Activated CD8-positive, alpha-beta T cell treated with anti-CD3 and anti-CD28 coated beads for 36 hours (primary cell): ENCODE results near the gene EIF2B1. TPM values are rescaled to one million over a fixed set of nuclear protein-coding genes. Genes with fewer than 3 reads are reported as not detected.

ENCODE experiments used
- ATAC-seq: fragments of 200-7000 bp; cut with Tn5 transposase; one replicate; pipeline ENCODE4 v1.10.0; 2021; ENCODE audit warnings: mild to moderate bottlenecking, moderate library complexity
- CTCF ChIA-PET: fragments of 350-600 bp; sonication (Branson Sonifier 250); formaldehyde crosslinking; loops from one replicate; lab custom pipeline; 2021; ENCODE audit warnings: antibody characterized with exemption; lab: Charles Lee
- POLR2A ChIA-PET: fragments of 350-600 bp; sonication (Branson Sonifier 250); formaldehyde crosslinking; loops from one replicate; lab custom pipeline; 2021; ENCODE audit warnings: antibody characterized with exemption; lab: Charles Lee
- DNase-seq: peaks from one replicate; pipeline ENCODE4 v3.0.0-alpha.2; 2020
- H3K27ac Mint-ChIP-seq: one replicate; pipeline ENCODE4 v1.8.0; 2021; ENCODE audit warnings: mild to moderate bottlenecking, mixed read lengths
- H3K27me3 Mint-ChIP-seq: one replicate; pipeline ENCODE4 v1.8.0; 2021; ENCODE audit warnings: mixed read lengths
- H3K36me3 Mint-ChIP-seq: one replicate; pipeline ENCODE4 v1.8.0; 2021; ENCODE audit warnings: low read depth, mixed read lengths
- H3K4me1 Mint-ChIP-seq: one replicate; pipeline ENCODE4 v1.8.0; 2021; ENCODE audit warnings: low read depth, mixed read lengths
- H3K4me3 Mint-ChIP-seq: one replicate; pipeline ENCODE4 v1.8.0; 2021; ENCODE audit warnings: mild to moderate bottlenecking, moderate library complexity, mixed read lengths
- H3K9me3 Mint-ChIP-seq: one replicate; pipeline ENCODE4 v1.8.0; 2021; ENCODE audit warnings: mixed read lengths
- intact Hi-C: fragments of 100-400 bp; cut with micrococcal nuclease; formaldehyde crosslinking; loops from one replicate; pipeline ENCODE4 v1.10.0; 2022
- total RNA-seq, 2 experiments: library from RNA; stranded (reverse); gene quantifications; one replicate each; pipeline ENCODE4 v1.2.3, GENCODE V29; 2021
- TF ChIP-seq, protein P1 (sequence below): fragments of 200-600 bp; IDR thresholded peaks from one replicate; pipeline ENCODE4 v1.8.0; 2022; ENCODE audit warnings: antibody characterized with exemption, mild to moderate bottlenecking

Gene EIF2B1
- total RNA-seq = 10 to 100 TPM; 54.5 to 61.8 TPM

GRCh38 chr12:123633379-123634141, at the start of gene EIF2B1, which contains the start of gene GTF2H3:
Gene EIF2B1 (minus strand): TSS chr12:123633686. CDS start chr12:123633557, 129 bp downstream.
Gene GTF2H3 (plus strand): TSS chr12:123633829. CDS start chr12:123633860, 31 bp downstream.
- no peaks in the 10 kb centered on the region for H3K27me3 Mint-ChIP-seq
- no peaks in the 10 kb centered on the region for H3K9me3 Mint-ChIP-seq
- H3K27ac Mint-ChIP-seq = peak within 1 kb of the TSS; percentile 98
- ATAC-seq (peak; percentile 98), DNase-seq (peak; percentile 99)
- ChIA-PET POLR2A (interaction anchor here (0.6 to 3.7 kb wide), 10 partner anchors 11 to 416 kb away, joined by 3 to 16 read pairs (median 4); partner anchors contain the start of genes ATP6V0A2, DDX55 and DNAH10), CTCF (interaction anchor here (1.1 kb wide), 1 partner anchor 15 kb away, joined by 3 read pairs; no protein-coding TSS in a partner anchor)
- peaks cover 29% of the 10 kb centered on the region for H3K4me1 Mint-ChIP-seq
- intact Hi-C loops = no loop called here
- peaks cover 38% of the 10 kb centered on the region for H3K36me3 Mint-ChIP-seq
- TF ChIP-seq, protein P1, sequence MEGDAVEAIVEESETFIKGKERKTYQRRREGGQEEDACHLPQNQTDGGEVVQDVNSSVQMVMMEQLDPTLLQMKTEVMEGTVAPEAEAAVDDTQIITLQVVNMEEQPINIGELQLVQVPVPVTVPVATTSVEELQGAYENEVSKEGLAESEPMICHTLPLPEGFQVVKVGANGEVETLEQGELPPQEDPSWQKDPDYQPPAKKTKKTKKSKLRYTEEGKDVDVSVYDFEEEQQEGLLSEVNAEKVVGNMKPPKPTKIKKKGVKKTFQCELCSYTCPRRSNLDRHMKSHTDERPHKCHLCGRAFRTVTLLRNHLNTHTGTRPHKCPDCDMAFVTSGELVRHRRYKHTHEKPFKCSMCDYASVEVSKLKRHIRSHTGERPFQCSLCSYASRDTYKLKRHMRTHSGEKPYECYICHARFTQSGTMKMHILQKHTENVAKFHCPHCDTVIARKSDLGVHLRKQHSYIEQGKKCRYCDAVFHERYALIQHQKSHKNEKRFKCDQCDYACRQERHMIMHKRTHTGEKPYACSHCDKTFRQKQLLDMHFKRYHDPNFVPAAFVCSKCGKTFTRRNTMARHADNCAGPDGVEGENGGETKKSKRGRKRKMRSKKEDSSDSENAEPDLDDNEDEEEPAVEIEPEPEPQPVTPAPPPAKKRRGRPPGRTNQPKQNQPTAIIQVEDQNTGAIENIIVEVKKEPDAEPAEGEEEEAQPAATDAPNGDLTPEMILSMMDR = no peak
- H3K4me3 Mint-ChIP-seq = peak within 1 kb of the TSS; percentile 98

DNA sequence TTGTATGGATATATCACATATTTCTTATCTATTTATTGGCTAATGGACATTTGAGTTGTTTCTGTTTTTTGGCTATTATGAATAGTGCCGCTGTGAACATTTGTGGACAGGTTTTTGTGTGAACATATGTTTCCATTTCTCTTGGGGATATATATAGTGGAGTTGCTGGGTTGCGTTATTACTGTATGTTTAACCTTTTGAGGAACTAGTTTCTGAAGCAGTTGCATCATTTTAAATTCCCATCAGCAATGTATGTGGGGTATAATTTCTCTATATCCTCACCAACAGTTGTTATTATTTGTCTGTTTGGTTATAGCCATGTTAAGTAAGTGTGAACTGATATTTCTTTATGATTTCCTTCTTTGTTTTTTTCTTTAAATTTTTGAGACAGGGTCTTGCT, 48.1 kb upstream of the EIF2B1 start:
- ATAC-seq = no peak
- TF ChIP-seq, protein P1 = no peak

GRCh38 chr12:123678981-123679380, 45.5 kb upstream of the EIF2B1 start:
- H3K4me3 Mint-ChIP-seq = no peak overlapping the region
- DNase-seq = no peak
- TF ChIP-seq, protein P1 = no peak
- no peaks in the 10 kb centered on the region for H3K9me3 Mint-ChIP-seq
- ChIA-PET POLR2A (interaction anchor here (2.1 kb wide), 1 partner anchor 35 kb away, joined by 8 read pairs; no protein-coding TSS in a partner anchor), CTCF (no interaction called here)
- H3K27me3 Mint-ChIP-seq = no peaks in the 10 kb centered on the region
- H3K36me3 Mint-ChIP-seq = peaks cover 7% of the 10 kb centered on the region
- ATAC-seq = no peak
- H3K4me1 Mint-ChIP-seq = no peaks in the 10 kb centered on the region
- intact Hi-C loops = no loop called here
- H3K27ac Mint-ChIP-seq = no peak overlapping the region

More for the DNA sequence above, 48.1 kb upstream of the EIF2B1 start:
- Mint-ChIP-seq H3K27me3 (no peaks in the 10 kb centered on the region), H3K27ac (no peak overlapping the region), H3K36me3 (peaks cover 7% of the 10 kb centered on the region), H3K4me1 (no peaks in the 10 kb centered on the region), H3K9me3 (no peaks in the 10 kb centered on the region), H3K4me3 (no peak overlapping the region)
- ChIA-PET CTCF (no interaction called here), POLR2A (interaction anchor here (0.6 kb wide), 1 partner anchor 357 kb away, joined by 3 read pairs; no protein-coding TSS in a partner anchor)
- no peak for DNase-seq
- intact Hi-C loops = no loop called here

DNA sequence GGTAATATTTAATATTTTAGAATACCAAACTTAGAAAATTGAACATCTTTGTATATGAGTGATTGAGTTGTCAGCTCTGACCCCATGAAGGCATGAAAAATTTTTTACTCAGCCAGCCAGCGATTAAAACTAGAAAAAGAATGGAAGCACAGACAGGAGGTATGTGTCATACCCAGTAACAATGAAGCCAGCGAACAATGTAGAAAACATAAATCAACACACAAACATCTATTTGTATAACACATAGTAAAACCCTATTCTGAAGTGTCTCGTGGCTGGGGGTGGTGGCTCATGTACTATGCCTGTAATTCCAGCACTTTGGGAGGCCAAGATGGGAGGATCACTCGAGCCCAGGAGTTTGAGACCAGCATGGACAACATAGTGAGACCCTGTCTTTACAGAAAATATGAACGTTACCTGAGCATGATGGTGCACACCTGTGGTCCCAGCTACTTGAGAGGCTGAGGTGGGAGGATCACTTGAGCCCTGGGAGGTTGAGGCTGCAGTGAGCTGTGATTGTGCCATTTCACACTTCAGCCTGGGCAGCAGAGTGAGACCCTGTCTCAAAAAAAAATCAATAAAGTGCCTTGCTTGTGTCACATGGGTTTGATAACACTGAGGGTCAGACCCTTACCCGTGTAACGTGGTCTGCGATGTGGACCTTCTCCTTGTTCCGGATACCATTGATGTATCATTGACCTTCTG, 43.3 kb upstream of the EIF2B1 start:
- TF ChIP-seq, protein P1 = no peak
- H3K27me3 Mint-ChIP-seq = no peaks in the 10 kb centered on the region
- no peak overlapping the region for H3K27ac Mint-ChIP-seq
- ChIA-PET CTCF (no interaction called here), POLR2A (no interaction called here)
- H3K36me3 Mint-ChIP-seq = peaks cover 7% of the 10 kb centered on the region
- H3K4me3 Mint-ChIP-seq = no peak overlapping the region
- peaks cover 7% of the 10 kb centered on the region for H3K4me1 Mint-ChIP-seq
- H3K9me3 Mint-ChIP-seq = no peaks in the 10 kb centered on the region
- no peak for DNase-seq
- ATAC-seq = no peak
- intact Hi-C loops = no loop called here
